Measurements from ENCODE around the gene RALGAPA1. TPM values are rescaled to one million over a fixed set of nuclear protein-coding genes. Genes with fewer than 3 reads are reported as not detected.

The RALGAPA1 gene
- total RNA-seq, 1 experiment from 2014 or later, result 28.2 TPM

- no peaks in the 10 kb centered on the region for H3K36me3 Mint-ChIP-seq (ENCODE audit: insufficient read depth, unreplicated experiment)
- CTCF ChIA-PET, result no interaction called here
- intact Hi-C loops (cut with micrococcal nuclease; ENCODE audit: unreplicated experiment), result no loop called here
- no peaks in the 10 kb centered on the region for H3K27me3 Mint-ChIP-seq (ENCODE audit: unreplicated experiment)
- no peak overlapping the region for H3K27ac Mint-ChIP-seq (ENCODE audit: unreplicated experiment)
- no peak for DNase-seq
- H3K4me3 Mint-ChIP-seq (ENCODE audit: low read depth, unreplicated experiment), result no peak overlapping the region
- no peak for TF ChIP-seq CTCF (IDR thresholded peaks at IDR 0.05; ENCODE audit: unreplicated experiment)
- no peaks in the 10 kb centered on the region for H3K4me1 Mint-ChIP-seq (ENCODE audit: low read depth, unreplicated experiment)
- H3K9me3 Mint-ChIP-seq (ENCODE audit: low read depth, unreplicated experiment), result no peaks in the 10 kb centered on the region
- BruUV-seq (replicated peaks), result no TSS peak
Measured at GRCh38 chr14:35556548-35556947, 252.5 kb downstream of the RALGAPA1 start.

DNA sequence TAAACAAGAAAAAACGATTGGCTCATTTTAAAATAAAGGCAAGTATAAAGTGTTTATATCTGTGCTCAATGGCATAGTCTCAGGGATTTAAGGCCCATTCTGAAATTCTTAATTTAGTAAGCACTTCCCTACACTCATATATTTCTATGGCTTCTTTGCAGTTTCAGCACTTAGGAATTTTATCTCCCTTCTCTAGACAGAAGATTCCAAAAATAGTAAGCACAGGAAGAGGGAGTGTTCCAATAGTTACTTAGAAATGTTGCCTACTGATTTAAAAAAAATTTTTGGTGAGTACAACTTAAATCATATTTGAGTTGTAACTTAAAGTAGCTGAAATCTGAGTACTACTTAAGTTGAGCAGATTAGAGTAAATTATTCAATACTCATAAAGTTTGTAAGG lies 255.3 kb downstream of the RALGAPA1 start:
- CTCF ChIA-PET, result no interaction called here
- TF ChIP-seq CTCF (IDR thresholded peaks at IDR 0.05; ENCODE audit: unreplicated experiment), result no peak
- DNase-seq, result no peak
- Mint-ChIP-seq H3K4me1 (ENCODE audit: low read depth, unreplicated experiment) (no peaks in the 10 kb centered on the region), H3K27ac (ENCODE audit: unreplicated experiment) (no peak overlapping the region), H3K9me3 (ENCODE audit: low read depth, unreplicated experiment) (no peaks in the 10 kb centered on the region), H3K36me3 (ENCODE audit: insufficient read depth, unreplicated experiment) (no peaks in the 10 kb centered on the region), H3K4me3 (ENCODE audit: low read depth, unreplicated experiment) (no peak overlapping the region), H3K27me3 (ENCODE audit: unreplicated experiment) (no peaks in the 10 kb centered on the region)
- BruUV-seq (replicated peaks), result no TSS peak
- intact Hi-C loops (cut with micrococcal nuclease; ENCODE audit: unreplicated experiment), result no loop called here

- CTCF ChIA-PET, result interaction anchor here (0.6 kb wide), 1 partner anchor 1657 kb away, joined by 5 read pairs; no protein-coding TSS in a partner anchor
- TF ChIP-seq CTCF (IDR thresholded peaks at IDR 0.05; ENCODE audit: unreplicated experiment), result no peak
- no TSS peak for BruUV-seq (replicated peaks)
- Mint-ChIP-seq H3K27me3 (ENCODE audit: unreplicated experiment) (no peaks in the 10 kb centered on the region), H3K4me1 (ENCODE audit: low read depth, unreplicated experiment) (no peaks in the 10 kb centered on the region), H3K27ac (ENCODE audit: unreplicated experiment) (no peak overlapping the region), H3K9me3 (ENCODE audit: low read depth, unreplicated experiment) (no peaks in the 10 kb centered on the region), H3K4me3 (ENCODE audit: low read depth, unreplicated experiment) (no peak overlapping the region), H3K36me3 (ENCODE audit: insufficient read depth, unreplicated experiment) (no peaks in the 10 kb centered on the region)
- no peak for DNase-seq
- intact Hi-C loops (cut with micrococcal nuclease; ENCODE audit: unreplicated experiment), result no loop called here
Measured at GRCh38 chr14:35551081-35551480, 258.0 kb downstream of the RALGAPA1 start.

- DNase-seq, result no peak
- Mint-ChIP-seq H3K4me3 (ENCODE audit: low read depth, unreplicated experiment) (no peak overlapping the region), H3K27ac (ENCODE audit: unreplicated experiment) (no peak overlapping the region), H3K27me3 (ENCODE audit: unreplicated experiment) (no peaks in the 10 kb centered on the region), H3K9me3 (ENCODE audit: low read depth, unreplicated experiment) (no peaks in the 10 kb centered on the region), H3K36me3 (ENCODE audit: insufficient read depth, unreplicated experiment) (no peaks in the 10 kb centered on the region), H3K4me1 (ENCODE audit: low read depth, unreplicated experiment) (no peaks in the 10 kb centered on the region)
- no TSS peak for BruUV-seq (replicated peaks)
- CTCF ChIA-PET, result no interaction called here
- intact Hi-C loops (cut with micrococcal nuclease; ENCODE audit: unreplicated experiment), result no loop called here
- no peak for TF ChIP-seq CTCF (IDR thresholded peaks at IDR 0.05; ENCODE audit: unreplicated experiment)
Measured at GRCh38 chr14:35549551-35549950, 259.5 kb downstream of the RALGAPA1 start.
